ENCODE results near the gene NELFA. TPM values are rescaled to one million over a fixed set of nuclear protein-coding genes. Genes with fewer than 3 reads are reported as not detected.

NELFA gene
- total RNA-seq, 3 donors from 2014 or later: 14.1 to 22.0 (median 18.4) TPM

DNA sequence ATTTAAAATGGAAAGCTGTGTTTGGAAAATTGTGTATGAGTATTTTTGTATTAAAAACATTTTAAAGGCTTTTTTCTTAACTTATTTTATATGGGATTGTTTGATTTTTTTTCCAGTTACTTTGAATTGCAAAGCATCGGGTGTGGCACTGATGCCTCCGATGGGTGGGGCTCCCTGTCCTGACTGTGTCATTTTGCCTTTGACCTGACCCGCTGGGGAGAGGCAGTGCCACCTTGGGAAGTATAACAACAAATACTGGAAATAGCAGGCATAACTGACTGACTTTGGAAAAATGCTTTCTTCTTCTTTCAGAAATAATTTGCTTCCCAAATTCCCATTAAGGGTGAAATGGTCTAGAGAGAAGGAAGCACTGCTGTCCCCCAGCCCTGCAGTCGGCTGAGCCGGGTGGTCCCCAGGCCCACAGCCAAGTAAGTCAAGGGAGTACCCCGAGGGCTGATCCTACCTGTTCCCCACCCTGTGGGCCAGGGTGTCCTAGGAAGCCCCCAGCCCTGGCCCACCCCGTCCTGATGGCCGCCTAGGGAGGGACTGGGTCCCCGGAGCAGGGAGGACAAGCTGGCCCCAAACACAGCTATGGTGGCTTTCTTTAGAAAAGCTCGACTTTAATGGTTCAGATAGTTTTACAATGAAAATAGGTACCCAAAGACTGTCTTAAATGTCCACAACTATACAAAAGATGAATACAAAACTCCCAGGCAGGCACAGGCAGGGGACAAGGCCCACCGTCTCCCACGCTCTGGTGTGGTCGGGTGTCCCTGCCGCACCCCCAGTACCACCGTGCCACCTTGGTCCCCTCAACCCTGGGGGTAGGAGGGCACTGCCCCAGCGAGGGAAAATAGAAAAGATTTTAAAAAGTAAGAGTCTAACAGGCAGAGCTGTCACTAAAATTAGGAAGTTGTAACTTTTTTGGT lies 26.4 kb downstream of the NELFA start:
- no peak for DNase-seq (ENCODE audit: low spot score in 2 of 2)
- Histone ChIP-seq H3K27me3 (no peaks in the 10 kb centered on the region), H3K4me3 (no peak overlapping the region), H3K9me3 (no peaks in the 10 kb centered on the region), H3K4me1 (no peaks in the 10 kb centered on the region), H3K27ac (no peak overlapping the region), H3K36me3 (peaks cover 12% of the 10 kb centered on the region)
- intact Hi-C loops (cut with DNase I; ENCODE audit: low total_unique reads): no loop called here
- TF ChIP-seq POLR2AphosphoS5 (IDR thresholded peaks at IDR 0.05) (no peak), POLR2A (IDR thresholded peaks at IDR 0.05) (no peak)
- TF ChIP-seq, protein P1, sequence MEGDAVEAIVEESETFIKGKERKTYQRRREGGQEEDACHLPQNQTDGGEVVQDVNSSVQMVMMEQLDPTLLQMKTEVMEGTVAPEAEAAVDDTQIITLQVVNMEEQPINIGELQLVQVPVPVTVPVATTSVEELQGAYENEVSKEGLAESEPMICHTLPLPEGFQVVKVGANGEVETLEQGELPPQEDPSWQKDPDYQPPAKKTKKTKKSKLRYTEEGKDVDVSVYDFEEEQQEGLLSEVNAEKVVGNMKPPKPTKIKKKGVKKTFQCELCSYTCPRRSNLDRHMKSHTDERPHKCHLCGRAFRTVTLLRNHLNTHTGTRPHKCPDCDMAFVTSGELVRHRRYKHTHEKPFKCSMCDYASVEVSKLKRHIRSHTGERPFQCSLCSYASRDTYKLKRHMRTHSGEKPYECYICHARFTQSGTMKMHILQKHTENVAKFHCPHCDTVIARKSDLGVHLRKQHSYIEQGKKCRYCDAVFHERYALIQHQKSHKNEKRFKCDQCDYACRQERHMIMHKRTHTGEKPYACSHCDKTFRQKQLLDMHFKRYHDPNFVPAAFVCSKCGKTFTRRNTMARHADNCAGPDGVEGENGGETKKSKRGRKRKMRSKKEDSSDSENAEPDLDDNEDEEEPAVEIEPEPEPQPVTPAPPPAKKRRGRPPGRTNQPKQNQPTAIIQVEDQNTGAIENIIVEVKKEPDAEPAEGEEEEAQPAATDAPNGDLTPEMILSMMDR (IDR thresholded peaks at IDR 0.05): no peak

DNA sequence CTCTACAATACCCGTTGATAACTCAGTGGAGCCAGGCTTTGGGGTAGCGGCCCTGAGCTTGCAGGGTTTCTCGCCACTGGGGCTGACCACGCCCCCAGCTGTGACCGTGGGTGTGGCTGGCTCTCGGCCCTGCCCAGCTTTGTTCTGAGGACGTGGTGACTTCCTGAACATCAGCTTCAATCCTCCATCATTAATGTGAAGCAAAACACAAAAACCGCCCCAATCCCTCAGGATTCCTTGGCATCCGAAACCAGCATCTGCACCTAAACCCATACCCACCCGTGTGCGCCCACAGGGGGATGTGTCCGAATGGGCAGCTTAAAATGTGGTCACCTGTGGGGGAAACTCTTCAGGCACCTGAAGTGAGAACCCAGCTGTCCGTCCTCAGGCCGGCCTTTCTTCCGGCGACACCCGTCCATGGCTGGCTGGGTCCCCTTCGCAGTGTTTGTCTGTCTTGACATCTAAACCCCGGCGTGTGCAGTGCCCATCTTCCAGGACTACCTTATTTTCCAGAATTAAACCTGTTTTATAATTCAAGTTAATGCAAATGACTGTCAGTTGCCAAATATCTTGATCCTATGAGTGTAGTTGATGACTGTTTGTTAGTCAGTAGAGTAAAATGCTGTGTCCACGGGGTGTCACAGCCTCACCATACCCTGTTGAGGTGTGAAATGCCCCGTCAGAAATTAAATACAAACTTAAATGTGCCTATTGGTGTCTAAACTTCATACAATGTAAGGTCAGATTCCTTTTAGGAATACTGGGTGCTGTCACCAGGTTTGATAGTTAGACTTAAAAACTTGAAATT lies 27.3 kb downstream of the NELFA start:
- Histone ChIP-seq H3K27ac (no peak overlapping the region), H3K4me3 (no peak overlapping the region), H3K4me1 (no peaks in the 10 kb centered on the region), H3K9me3 (no peaks in the 10 kb centered on the region), H3K27me3 (no peaks in the 10 kb centered on the region), H3K36me3 (peaks cover 17% of the 10 kb centered on the region)
- DNase-seq (ENCODE audit: low spot score in 2 of 2): no peak
- intact Hi-C loops (cut with DNase I; ENCODE audit: low total_unique reads): no loop called here
- TF ChIP-seq POLR2A (IDR thresholded peaks at IDR 0.05): no peak
- TF ChIP-seq POLR2AphosphoS5 (IDR thresholded peaks at IDR 0.05): no peak
- TF ChIP-seq, protein P1 (IDR thresholded peaks at IDR 0.05): no peak

DNA sequence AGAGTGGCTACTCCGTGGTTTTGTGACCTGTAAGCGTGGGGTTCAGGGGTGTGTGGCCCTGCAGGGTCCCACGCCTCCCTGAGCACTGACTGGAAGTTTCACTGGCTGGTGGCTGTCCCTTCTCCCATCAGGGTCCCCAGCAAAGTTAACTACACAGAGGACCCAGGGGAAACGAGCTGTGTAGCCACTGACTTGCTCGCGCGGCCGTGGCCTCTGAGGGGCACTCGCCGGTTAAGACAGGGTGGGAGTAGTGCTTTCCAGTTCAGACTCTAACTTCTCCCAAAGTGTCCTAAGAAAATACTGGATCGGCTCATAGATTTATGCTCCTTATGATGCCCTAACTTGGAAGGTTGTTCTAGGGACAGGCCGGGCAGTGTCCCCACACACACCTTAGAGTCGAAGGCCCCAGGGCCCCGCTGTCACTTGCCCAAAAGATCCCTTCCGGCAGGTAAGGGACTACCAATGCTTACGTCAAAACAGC lies 28.2 kb downstream of the NELFA start:
- DNase-seq (ENCODE audit: low spot score in 2 of 2): no peak
- intact Hi-C loops (cut with DNase I; ENCODE audit: low total_unique reads): no loop called here
- no peak overlapping the region for H3K27ac ChIP-seq
- no peaks in the 10 kb centered on the region for H3K9me3 ChIP-seq
- TF ChIP-seq POLR2AphosphoS5 (IDR thresholded peaks at IDR 0.05): no peak
- H3K27me3 ChIP-seq: no peaks in the 10 kb centered on the region
- H3K4me1 ChIP-seq: no peaks in the 10 kb centered on the region
- peaks cover 18% of the 10 kb centered on the region for H3K36me3 ChIP-seq
- no peak overlapping the region for H3K4me3 ChIP-seq

DNA sequence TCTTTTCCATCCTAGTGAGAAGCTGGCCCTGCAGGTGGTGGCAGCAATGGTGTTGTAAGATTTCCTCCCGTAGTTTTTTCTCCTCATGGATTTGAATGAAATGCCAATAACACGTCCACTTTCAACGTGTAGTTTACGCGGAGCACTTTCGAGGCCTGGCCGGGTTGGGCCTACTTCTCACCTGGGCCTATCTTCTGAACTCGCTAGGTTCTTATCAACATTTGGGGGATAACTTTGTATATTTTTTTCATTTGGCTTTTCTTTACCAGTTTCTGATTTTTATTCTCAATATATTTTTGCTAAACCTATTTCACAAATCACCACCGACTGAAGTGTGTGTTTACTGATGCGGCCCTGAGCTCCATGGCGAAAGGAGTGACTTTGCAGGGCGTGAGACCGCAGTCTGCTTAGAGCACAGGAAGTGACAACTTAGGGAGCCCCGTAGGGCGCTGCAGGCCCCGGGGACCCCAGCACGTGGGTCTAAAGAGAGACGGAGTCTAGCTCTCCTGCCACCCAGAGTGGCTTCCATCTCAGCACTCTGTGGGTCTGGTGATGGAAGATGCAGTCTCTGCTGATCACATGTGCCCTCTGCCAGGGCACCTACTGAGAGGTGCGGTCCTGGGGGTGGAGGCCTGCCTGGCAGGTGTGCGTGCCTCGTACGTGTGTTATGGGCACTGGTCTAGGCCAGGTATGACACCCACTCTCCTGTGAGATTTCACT lies 29.1 kb downstream of the NELFA start:
- Histone ChIP-seq H3K36me3 (peaks cover 18% of the 10 kb centered on the region), H3K27me3 (no peaks in the 10 kb centered on the region), H3K27ac (no peak overlapping the region), H3K4me1 (no peaks in the 10 kb centered on the region), H3K4me3 (no peak overlapping the region), H3K9me3 (no peaks in the 10 kb centered on the region)
- intact Hi-C loops (cut with DNase I; ENCODE audit: low total_unique reads): no loop called here
- TF ChIP-seq, protein P1 (IDR thresholded peaks at IDR 0.05): no peak
- no peak for TF ChIP-seq POLR2A (IDR thresholded peaks at IDR 0.05)
- no peak for TF ChIP-seq POLR2AphosphoS5 (IDR thresholded peaks at IDR 0.05)
- no peak for DNase-seq (ENCODE audit: low spot score in 2 of 2)

DNA sequence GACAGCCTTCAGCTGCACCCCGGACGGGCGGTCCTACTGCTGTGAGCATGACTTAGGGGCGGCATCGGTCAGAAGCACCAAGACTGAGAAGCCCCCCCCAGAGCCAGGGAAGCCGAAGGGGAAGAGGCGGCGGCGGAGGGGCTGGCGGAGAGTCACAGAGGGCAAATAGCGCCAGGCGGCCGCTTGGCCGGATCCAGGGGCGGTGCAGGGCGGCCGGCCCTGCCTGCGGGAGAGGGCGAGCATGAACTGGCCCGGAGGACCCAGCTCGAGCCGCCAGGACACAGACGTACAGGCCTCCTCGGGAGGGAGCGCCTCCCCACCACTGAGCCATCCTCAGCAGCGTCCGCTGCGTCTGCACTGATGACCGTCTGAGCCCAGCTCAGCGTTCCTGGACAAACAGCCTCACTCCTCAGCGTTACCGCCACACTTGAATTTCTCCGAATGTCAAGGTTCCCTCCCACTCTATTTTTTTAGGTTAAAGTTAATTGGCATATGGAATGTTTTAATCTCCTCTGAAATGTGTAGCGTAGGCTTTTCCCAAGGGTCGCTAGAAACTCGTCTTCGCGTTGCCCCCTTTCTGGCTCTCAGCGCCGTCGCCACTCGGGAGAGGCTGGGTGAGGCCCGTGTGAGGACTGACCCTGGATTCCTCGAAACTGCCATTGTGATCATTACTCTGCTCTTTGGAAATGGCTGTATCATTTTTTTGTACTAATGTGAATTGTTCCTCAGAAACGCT lies 29.9 kb downstream of the NELFA start:
- intact Hi-C loops (cut with DNase I; ENCODE audit: low total_unique reads): no loop called here
- no peak overlapping the region for H3K27ac ChIP-seq
- H3K4me3 ChIP-seq: no peak overlapping the region
- no peaks in the 10 kb centered on the region for H3K27me3 ChIP-seq
- no peak for DNase-seq (ENCODE audit: low spot score in 2 of 2)
- no peaks in the 10 kb centered on the region for H3K9me3 ChIP-seq
- H3K36me3 ChIP-seq: peaks cover 15% of the 10 kb centered on the region
- H3K4me1 ChIP-seq: no peaks in the 10 kb centered on the region
- no peak for TF ChIP-seq POLR2AphosphoS5 (IDR thresholded peaks at IDR 0.05)

Data from breast epithelium (tissue), 4 donors.